A549 (cell line): ENCODE measurements around the gene MPPED2. TPM values are rescaled to one million over a fixed set of nuclear protein-coding genes. Genes with fewer than 3 reads are reported as not detected.

Experiments
- ATAC-seq, 2 experiments: fragments of 200-7000 bp in 1 of 2; fragments of >200 bp in 1 of 2; cut with Nextera tagmentation in 1 of 2; cut with Tn5 transposase in 1 of 2; 3 replicates each; pipeline versions ENCODE4 v1.8.0 to v1.9.1; 2018 to 2020; ENCODE audit warnings: mild to moderate bottlenecking in 1 of 2, moderate library complexity in 1 of 2
- CTCF ChIA-PET: fragments of 300-600 bp; sonication (Branson Sonifier 250); formaldehyde crosslinking; extraction: SDS; loops from one replicate; lab custom pipeline; 2021; ENCODE audit warnings: antibody characterized with exemption, inconsistent platforms; lab: Yijun Ruan, JAX
- POLR2A ChIA-PET: fragments of 350-600 bp; formaldehyde crosslinking; extraction: SDS; loops from one replicate; lab custom pipeline; 2021; ENCODE audit warnings: antibody characterized with exemption, inconsistent platforms; lab: Yijun Ruan, JAX
- DNase-seq, 2 experiments: peaks; one replicate each; pipeline versions ENCODE4 v3.0.0 to v3.0.0-alpha.2; 2011 to 2016; ENCODE audit warnings: low read depth in 1 of 2, low spot score in 1 of 2
- FAIRE-seq: peaks from 2 replicates; lab custom pipeline; 2011; peaks lifted over from hg19 to GRCh38; lab: Jason Lieb, UNC
- H3K27ac ChIP-seq, 2 experiments: fragments of >200 bp; sonication (Bioruptor Twin); formaldehyde crosslinking; 3 replicates each; pipeline ENCODE4 v1.5.1; 2016 to 2017
- H3K4me1 ChIP-seq: fragments of >200 bp; sonication (Bioruptor Twin); formaldehyde crosslinking; 3 replicates; pipeline ENCODE4 v1.6.1; 2016
- H3K4me2 ChIP-seq: fragments of >200 bp; sonication (Bioruptor Twin); formaldehyde crosslinking; 3 replicates; pipeline ENCODE4 v1.6.1; 2016
- H3K4me3 ChIP-seq: fragments of >200 bp; sonication (Bioruptor Twin); formaldehyde crosslinking; 3 replicates; pipeline ENCODE4 v1.5.1; 2016
- H3K9me3 ChIP-seq: fragments of >200 bp; sonication (Bioruptor Twin); formaldehyde crosslinking; 3 replicates; pipeline ENCODE4 v1.6.1; 2016
- ATOH8 ChIP-seq: fragments of 250-450 bp; sonication (Bioruptor Pico); IDR thresholded peaks from 2 replicates; pipeline ENCODE4 v1.5.0; 2020; ENCODE audit warnings: low read depth, mild to moderate bottlenecking, moderate library complexity
- BHLHE40 ChIP-seq: IDR thresholded peaks from 2 replicates; pipeline ENCODE4 v1.6.1; 2012; ENCODE audit warnings: low read depth, low read length, inconsistent platforms
- EHF ChIP-seq: fragments of 250-450 bp; sonication (Bioruptor Pico); IDR thresholded peaks from 2 replicates; pipeline ENCODE4 v1.5.0; 2020; ENCODE audit warnings: mild to moderate bottlenecking
- EHMT2 ChIP-seq: fragments of 200-600 bp; sonication (generic); IDR thresholded peaks from 2 replicates; pipeline ENCODE4 v1.6.1; 2016; ENCODE audit warnings: antibody characterized with exemption, low read depth, mild to moderate bottlenecking, moderate library complexity
- ELK1 ChIP-seq: fragments of 150-350 bp; IDR thresholded peaks from 2 replicates; pipeline ENCODE4 v1.6.1; 2014; ENCODE audit warnings: low read depth, mild to moderate bottlenecking, low read length
- EP300 ChIP-seq, 2 experiments: fragments of >200 bp; sonication (Bioruptor Twin); formaldehyde crosslinking; IDR thresholded peaks; 2 replicates in 1 of 2; 3 replicates in 1 of 2; pipeline ENCODE4 v1.6.1; 2016 to 2017
- GATA3 ChIP-seq: IDR thresholded peaks from 2 replicates; pipeline ENCODE4 v1.6.1; 2012; ENCODE audit warnings: borderline replicate concordance
- HDAC2 ChIP-seq: fragments of 200-600 bp; sonication (generic); IDR thresholded peaks from 2 replicates; pipeline ENCODE4 v1.6.1; 2016
- HOXB13 ChIP-seq: fragments of 250-450 bp; sonication (Bioruptor Pico); IDR thresholded peaks from 2 replicates; pipeline ENCODE4 v1.5.0; 2020; ENCODE audit warnings: low read depth, mild to moderate bottlenecking, moderate library complexity
- HOXB5 ChIP-seq: fragments of 250-450 bp; sonication (Bioruptor Pico); IDR thresholded peaks from 2 replicates; pipeline ENCODE4 v1.5.0; 2020; ENCODE audit warnings: mild to moderate bottlenecking, moderate library complexity
- JUNB ChIP-seq: fragments of >200 bp; sonication (Bioruptor Twin); formaldehyde crosslinking; IDR thresholded peaks from 2 replicates; pipeline ENCODE4 v1.6.1; 2016
- KDM5A ChIP-seq: fragments of 200-600 bp; sonication (generic); IDR thresholded peaks from 2 replicates; pipeline ENCODE4 v1.6.1; 2016; ENCODE audit warnings: antibody characterized with exemption, mild to moderate bottlenecking
- MAFK ChIP-seq: fragments of 450-650 bp; IDR thresholded peaks from 2 replicates; pipeline ENCODE4 v1.6.1; 2014; ENCODE audit not compliant: partially characterized antibody
- MAX ChIP-seq: IDR thresholded peaks from 2 replicates; pipeline ENCODE4 v1.6.1; 2012
- MAZ ChIP-seq: fragments of 150-350 bp; IDR thresholded peaks from 2 replicates; pipeline ENCODE4 v1.6.1; 2014; ENCODE audit warnings: antibody characterized with exemption, low read depth, low read length, borderline replicate concordance
- NR3C1 ChIP-seq: fragments of >200 bp; sonication (Bioruptor Twin); formaldehyde crosslinking; IDR thresholded peaks from 3 replicates; pipeline ENCODE4 v1.6.1; 2017
- PBX3 ChIP-seq: IDR thresholded peaks from 2 replicates; pipeline ENCODE4 v1.6.1; 2012
- PHF8 ChIP-seq: fragments of 200-600 bp; sonication (generic); IDR thresholded peaks from 2 replicates; pipeline ENCODE4 v1.6.1; 2016; ENCODE audit warnings: low read depth, mild to moderate bottlenecking, antibody characterized with exemption, moderate library complexity, borderline replicate concordance
- POLR2A ChIP-seq: IDR thresholded peaks from 2 replicates; pipeline ENCODE4 v1.6.1; 2012; ENCODE audit warnings: mild to moderate bottlenecking, low read length
- RAD21 ChIP-seq, 2 experiments: fragments of >200 bp in 1 of 2; sonication (Bioruptor Twin) in 1 of 2; formaldehyde crosslinking in 1 of 2; IDR thresholded peaks in 1 of 2; conservative IDR thresholded peaks in 1 of 2; 2 replicates in 1 of 2; 3 replicates in 1 of 2; pipeline ENCODE4 v1.6.1; 2012 to 2018; ENCODE audit warnings: inconsistent platforms in 1 of 2
- RFX5 ChIP-seq: fragments of 450-650 bp; IDR thresholded peaks from 2 replicates; pipeline ENCODE4 v1.7.1; 2014; ENCODE audit warnings: antibody characterized with exemption, mild to moderate bottlenecking, moderate library complexity
- RNF2 ChIP-seq: fragments of 200-600 bp; sonication (generic); IDR thresholded peaks from 2 replicates; pipeline ENCODE4 v1.6.1; 2016; ENCODE audit warnings: low read depth, mild to moderate bottlenecking, antibody characterized with exemption, moderate library complexity, borderline replicate concordance
- SMC3 ChIP-seq: fragments of >200 bp; sonication (Bioruptor Twin); formaldehyde crosslinking; IDR thresholded peaks from 3 replicates; pipeline ENCODE4 v1.6.1; 2018; ENCODE audit warnings: inconsistent platforms
- SREBF2 ChIP-seq: fragments of 450-650 bp; IDR thresholded peaks from 2 replicates; pipeline ENCODE4 v1.6.1; 2014; ENCODE audit warnings: mild to moderate bottlenecking, moderate library complexity
- USF2 ChIP-seq: fragments of 450-650 bp; IDR thresholded peaks from 2 replicates; pipeline ENCODE4 v1.6.1; 2014; ENCODE audit warnings: antibody characterized with exemption
- WGBS: methylation state at CpG from one replicate; pipeline ENCODE4 v1.1.6; 2017; ENCODE audit errors: missing lambda C conversion rate; 5-methylcytosine and 5-hydroxymethylcytosine counted together
- polyA plus RNA-seq, 4 experiments: library from polyadenylated mRNA; depleted of rRNA in 3 of 4; stranded (reverse); fragments of >200 nt; fragmentation: RNase III in 1 of 4; extraction: RNeasy Plus Mini Kit Qiagen cat#74134 plus additional on column Dnase treatment in 1 of 4; gene quantifications; 2 replicates in 3 of 4; 3 replicates in 1 of 4; pipeline ENCODE4 v1.2.3, GENCODE V29; 2011 to 2017

The MPPED2 gene
- polyA plus RNA-seq, 2 of the 4 experiments (the other 2 are of a cell fraction) = not detected

GRCh38 chr11:30502305-30502704 lies 83.8 kb downstream of the MPPED2 start:
- WGBS = 0% methylated on average over 2 of the region's 2 CpGs
- no peaks in the 10 kb centered on the region for H3K9me3 ChIP-seq
- H3K4me2 ChIP-seq = no peak overlapping the region
- H3K4me1 ChIP-seq = no peaks in the 10 kb centered on the region
- H3K27ac ChIP-seq = no peak overlapping the region
- H3K4me3 ChIP-seq = no peak overlapping the region
- DNase-seq (no peak), FAIRE-seq (no peak), ATAC-seq (no peak)
- POLR2A ChIA-PET = no interaction called here
- TF ChIP-seq NR3C1 (no peak), EHF (CRISPR knock-in tag) (no peak), MAZ (no peak), HOXB5 (CRISPR knock-in tag) (no peak), RFX5 (no peak), KDM5A (no peak), USF2 (no peak), RAD21 (conservative IDR thresholded peaks at IDR 0.05 in 1 of 2, IDR thresholded peaks at IDR 0.05 in 1 of 2) (no peak), GATA3 (no peak), EHMT2 (no peak), MAX (no peak), ATOH8 (no peak), MAFK (no peak), JUNB (no peak), HOXB13 (CRISPR knock-in tag) (no peak), SMC3 (no peak), PHF8 (no peak), POLR2A (no peak), BHLHE40 (no peak), ELK1 (no peak)
- CTCF ChIA-PET = no interaction called here

GRCh38 chr11:30501744-30502143 lies 84.4 kb downstream of the MPPED2 start:
- CTCF ChIA-PET = no interaction called here
- POLR2A ChIA-PET = interaction anchor here (0.8 kb wide), 1 partner anchor 179 kb away, joined by 3 read pairs; the partner anchor contains the start of gene ARL14EP
- no peak for FAIRE-seq
- H3K27ac ChIP-seq = no peak overlapping the region
- WGBS = 0% methylated on average over 2 of the region's 2 CpGs
- DNase-seq = no peak
- no peak overlapping the region for H3K4me3 ChIP-seq
- no peaks in the 10 kb centered on the region for H3K9me3 ChIP-seq
- ATAC-seq = no peak
- H3K4me2 ChIP-seq = no peak overlapping the region
- no peaks in the 10 kb centered on the region for H3K4me1 ChIP-seq
- TF ChIP-seq SREBF2 (no peak), ATOH8 (no peak), EP300 (IDR thresholded peaks at IDR 0.05) (no peak), PBX3 (no peak), RNF2 (no peak), HDAC2 (no peak), EHMT2 (no peak), EHF (CRISPR knock-in tag) (no peak), JUNB (no peak)
